ENCODE measurements around the gene VSTM2B. TPM values are rescaled to one million over a fixed set of nuclear protein-coding genes. Genes with fewer than 3 reads are reported as not detected.

The VSTM2B gene
- total and polyA plus RNA-seq, 2 experiments from 2014 or later = 0.47 to 1.1 TPM

- no peak for DNase-seq (ENCODE audit: low spot score)
- Histone ChIP-seq H2AFZ (no peak overlapping the region), H3K27ac (no peak overlapping the region), H3K4me3 (no peak overlapping the region), H3K79me2 (no peaks in the 10 kb centered on the region), H3K4me2 (no peak overlapping the region), H3K36me3 (replicated peaks; ENCODE audit: insufficient read depth, low read depth) (no peaks in the 10 kb centered on the region), H3K9me2 (replicated peaks; ENCODE audit: insufficient read depth) (no peaks in the 10 kb centered on the region), H4K20me1 (ENCODE audit: insufficient read depth, poor library complexity, severe bottlenecking) (no peaks in the 10 kb centered on the region), H3K9me3 (ENCODE audit: low read depth) (no peaks in the 10 kb centered on the region), H3K4me1 (ENCODE audit: insufficient read depth) (no peaks in the 10 kb centered on the region), H3K27me3 (no peaks in the 10 kb centered on the region)
- TF ChIP-seq EZH2phosphoT487 (IDR thresholded peaks at IDR 0.05; ENCODE audit: low read depth, severe bottlenecking, unreplicated experiment) (no peak), CTCF (IDR thresholded peaks at IDR 0.05; ENCODE audit: poor library complexity) (no peak), EZH2 (IDR thresholded peaks at IDR 0.05; ENCODE audit: borderline replicate concordance) (no peak)
- 70% methylated on average over 1 of the region's 1 CpG for WGBS (ENCODE audit: low lambda C conversion rate, missing lambda C conversion rate)
Measured at GRCh38 chr19:29508181-29508580, 17.6 kb upstream of the VSTM2B start.

- 92% methylated on average over 8 of the region's 8 CpGs for WGBS (ENCODE audit: low lambda C conversion rate, missing lambda C conversion rate)
- H3K4me3 ChIP-seq = no peak overlapping the region
Measured at GRCh38 chr19:29509456-29509855, 16.3 kb upstream of the VSTM2B start.

GRCh38 chr19:29510701-29511265 is 15.0 kb upstream of the VSTM2B start:
- Histone ChIP-seq H3K9me2 (replicated peaks; ENCODE audit: insufficient read depth) (no peaks in the 10 kb centered on the region), H3K27ac (no peak overlapping the region), H3K36me3 (replicated peaks; ENCODE audit: insufficient read depth, low read depth) (no peaks in the 10 kb centered on the region), H3K9me3 (ENCODE audit: low read depth) (no peaks in the 10 kb centered on the region), H3K4me2 (no peak overlapping the region), H3K4me1 (ENCODE audit: insufficient read depth) (no peaks in the 10 kb centered on the region), H3K27me3 (no peaks in the 10 kb centered on the region), H2AFZ (no peak overlapping the region), H4K20me1 (ENCODE audit: insufficient read depth, poor library complexity, severe bottlenecking) (no peaks in the 10 kb centered on the region), H3K4me3 (no peak overlapping the region), H3K79me2 (no peaks in the 10 kb centered on the region)
- WGBS (ENCODE audit: low lambda C conversion rate, missing lambda C conversion rate) = 83% methylated on average over 8 of the region's 9 CpGs
- TF ChIP-seq EZH2phosphoT487 (IDR thresholded peaks at IDR 0.05; ENCODE audit: low read depth, severe bottlenecking, unreplicated experiment) = no peak
- TF ChIP-seq CTCF (IDR thresholded peaks at IDR 0.05; ENCODE audit: poor library complexity) = no peak
- no peak for TF ChIP-seq EZH2 (IDR thresholded peaks at IDR 0.05; ENCODE audit: borderline replicate concordance)
- no peak for DNase-seq (ENCODE audit: low spot score)

More at GRCh38 chr19:29509456-29509855, 16.3 kb upstream of the VSTM2B start:
- Histone ChIP-seq H3K9me2 (replicated peaks; ENCODE audit: insufficient read depth) (no peaks in the 10 kb centered on the region), H2AFZ (no peak overlapping the region), H3K36me3 (replicated peaks; ENCODE audit: insufficient read depth, low read depth) (no peaks in the 10 kb centered on the region), H3K27ac (no peak overlapping the region), H3K4me2 (no peak overlapping the region), H4K20me1 (ENCODE audit: insufficient read depth, poor library complexity, severe bottlenecking) (no peaks in the 10 kb centered on the region), H3K4me1 (ENCODE audit: insufficient read depth) (no peaks in the 10 kb centered on the region), H3K9me3 (ENCODE audit: low read depth) (no peaks in the 10 kb centered on the region), H3K27me3 (no peaks in the 10 kb centered on the region), H3K79me2 (no peaks in the 10 kb centered on the region)
- no peak for TF ChIP-seq CTCF (IDR thresholded peaks at IDR 0.05; ENCODE audit: poor library complexity)
- TF ChIP-seq EZH2 (IDR thresholded peaks at IDR 0.05; ENCODE audit: borderline replicate concordance) = no peak
- no peak for TF ChIP-seq EZH2phosphoT487 (IDR thresholded peaks at IDR 0.05; ENCODE audit: low read depth, severe bottlenecking, unreplicated experiment)
- no peak for DNase-seq (ENCODE audit: low spot score)
